Inflammatory macrophage treated with lipopolysaccharide for 4 hours (primary cell): Measurements from ENCODE around the gene MTX1.
"Not testable (repeated sequence)": the region's sequence is repeated elsewhere in the genome, so short reads cannot be mapped to it uniquely, and the experiment has no call there.

ENCODE experiments used
- DNase-seq: peaks from one replicate; pipeline ENCODE4 v3.0.0-alpha.2; 2020

The MTX1 gene, protein sequence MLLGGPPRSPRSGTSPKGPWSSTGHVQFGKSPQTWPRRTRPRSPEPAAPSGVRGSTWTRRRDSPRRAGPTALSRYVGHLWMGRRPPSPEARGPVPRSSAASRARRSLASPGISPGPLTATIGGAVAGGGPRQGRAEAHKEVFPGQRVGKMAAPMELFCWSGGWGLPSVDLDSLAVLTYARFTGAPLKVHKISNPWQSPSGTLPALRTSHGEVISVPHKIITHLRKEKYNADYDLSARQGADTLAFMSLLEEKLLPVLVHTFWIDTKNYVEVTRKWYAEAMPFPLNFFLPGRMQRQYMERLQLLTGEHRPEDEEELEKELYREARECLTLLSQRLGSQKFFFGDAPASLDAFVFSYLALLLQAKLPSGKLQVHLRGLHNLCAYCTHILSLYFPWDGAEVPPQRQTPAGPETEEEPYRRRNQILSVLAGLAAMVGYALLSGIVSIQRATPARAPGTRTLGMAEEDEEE

DNA sequence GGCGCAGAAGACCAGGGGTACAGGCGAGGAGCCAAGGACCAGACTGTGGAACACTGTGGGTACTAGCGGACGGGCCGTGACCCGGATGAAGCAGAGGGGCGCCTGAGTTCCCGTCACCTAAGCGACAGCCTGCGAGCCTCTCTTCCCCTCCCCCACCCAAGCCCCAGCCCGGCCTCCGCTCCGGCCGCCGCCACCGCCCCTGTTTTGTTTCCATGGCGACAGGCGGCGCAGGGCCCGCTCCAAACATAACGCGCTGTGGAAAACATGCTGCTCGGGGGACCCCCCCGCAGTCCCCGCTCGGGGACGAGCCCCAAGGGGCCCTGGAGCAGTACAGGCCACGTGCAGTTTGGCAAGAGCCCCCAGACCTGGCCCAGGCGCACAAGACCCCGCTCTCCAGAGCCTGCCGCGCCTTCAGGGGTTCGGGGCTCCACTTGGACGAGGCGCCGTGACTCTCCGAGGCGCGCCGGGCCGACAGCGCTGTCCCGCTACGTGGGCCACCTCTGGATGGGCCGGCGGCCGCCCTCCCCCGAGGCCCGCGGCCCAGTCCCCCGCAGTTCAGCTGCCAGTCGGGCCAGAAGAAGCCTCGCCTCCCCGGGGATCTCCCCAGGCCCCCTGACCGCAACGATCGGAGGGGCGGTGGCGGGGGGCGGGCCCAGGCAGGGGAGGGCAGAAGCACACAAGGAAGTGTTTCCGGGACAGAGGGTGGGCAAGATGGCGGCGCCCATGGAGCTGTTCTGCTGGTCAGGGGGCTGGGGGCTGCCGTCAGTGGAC is at the start of gene MTX1:
MTX1 (plus strand) TSS at position 155 of the 771 bp plus-strand sequence; CDS start at position 265, 110 bp downstream.
- DNase-seq = peak; percentile 78

DNA sequence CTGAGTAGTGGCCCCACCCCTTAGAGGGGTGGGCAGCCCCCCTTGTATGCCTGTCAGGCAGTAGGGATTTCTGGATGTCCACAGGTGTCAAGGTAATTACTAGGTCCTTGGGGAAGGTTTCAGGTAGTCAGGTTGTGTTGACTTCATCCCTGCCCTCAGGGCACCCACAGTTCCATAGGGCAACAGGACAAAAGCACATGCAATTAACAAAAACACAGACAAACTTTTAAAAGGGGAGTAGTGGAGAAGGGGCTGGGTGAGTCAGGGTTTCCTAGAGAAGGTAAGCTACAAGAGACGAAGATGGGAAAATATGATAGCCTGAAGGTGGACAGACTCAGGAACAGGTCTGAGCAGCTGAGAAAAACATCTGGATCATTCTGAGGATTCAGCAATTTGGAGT is 49.5 kb upstream of the MTX1 start:
- no peak for DNase-seq

DNA sequence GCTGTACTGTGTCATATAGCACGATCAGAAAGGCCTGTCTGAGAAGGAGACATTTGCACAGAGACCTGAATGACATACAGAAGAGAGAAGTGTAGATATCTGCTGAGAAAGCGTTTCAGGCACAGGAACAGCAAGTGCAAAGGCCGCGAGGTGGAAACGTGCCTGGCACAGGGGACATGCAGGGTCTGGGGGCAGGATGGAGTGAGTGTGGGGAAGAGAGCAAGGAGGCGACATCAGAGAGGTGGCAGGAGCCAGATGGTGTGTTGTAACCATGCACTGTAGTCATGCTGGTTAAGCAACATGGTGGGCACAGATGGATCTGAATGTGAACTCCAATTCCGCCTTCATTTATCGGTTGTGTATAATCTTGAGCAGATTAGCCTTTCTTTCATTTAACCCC is 48.4 kb upstream of the MTX1 start:
- DNase-seq = no peak

DNA sequence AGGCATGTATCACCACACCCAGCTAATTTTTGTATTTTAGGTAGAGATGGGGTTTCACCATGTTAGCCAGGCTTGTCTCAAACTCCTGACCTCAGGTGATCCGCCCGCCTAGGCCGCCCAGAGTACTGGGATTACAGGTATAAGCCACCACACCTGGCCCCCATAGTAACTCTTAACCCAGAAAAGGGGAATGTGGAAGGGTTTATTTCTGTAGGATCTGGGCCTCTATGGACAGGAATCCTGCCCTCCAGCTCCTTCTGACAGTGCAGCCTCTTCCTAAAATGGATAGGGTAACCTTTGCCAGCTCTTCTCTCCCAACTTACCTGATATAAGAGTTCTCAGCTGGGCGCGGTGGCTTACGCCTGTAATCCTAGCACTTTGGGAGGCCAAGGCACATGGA is 45.9 kb upstream of the MTX1 start:
- DNase-seq = not testable (repeated sequence)

DNA sequence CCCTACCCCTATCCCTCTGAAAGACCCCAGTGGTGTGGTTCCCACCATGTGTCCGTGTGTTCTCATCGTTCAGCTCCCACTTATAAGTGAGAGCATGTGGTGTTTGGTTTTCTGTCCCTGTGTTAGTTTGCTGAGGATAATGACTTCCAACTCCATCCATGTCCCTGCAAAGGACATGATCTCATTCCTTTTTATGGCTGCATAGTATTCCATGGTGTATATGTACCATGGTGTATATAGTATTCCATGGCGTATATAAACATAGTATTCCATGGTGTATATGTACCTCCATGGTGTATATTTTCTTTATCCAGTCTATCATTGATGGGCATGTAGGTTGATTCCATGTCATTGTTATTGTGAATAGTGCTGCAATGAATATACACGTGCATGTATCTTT is 44.7 kb upstream of the MTX1 start:
- DNase-seq = not testable (repeated sequence)

DNA sequence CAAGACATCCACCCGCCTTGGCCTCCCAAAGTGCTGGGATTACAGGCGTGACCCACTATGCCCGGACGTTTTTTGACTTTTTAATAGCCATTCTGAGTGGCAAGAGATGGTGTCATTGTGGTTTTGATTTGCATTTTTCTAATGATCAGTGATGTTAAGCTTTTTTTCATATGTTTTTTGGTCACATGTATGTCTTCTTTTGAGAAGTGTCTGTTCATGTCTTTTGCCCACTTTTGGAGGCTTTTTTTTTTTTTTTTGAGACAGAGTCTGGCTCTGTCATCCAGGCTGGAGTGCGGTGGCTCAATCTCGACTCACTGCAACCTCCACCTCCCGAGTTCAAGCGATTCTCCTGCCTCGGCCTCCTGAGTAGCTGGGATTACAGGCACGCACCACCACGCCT is 43.9 kb upstream of the MTX1 start:
- DNase-seq = not testable (repeated sequence)

DNA sequence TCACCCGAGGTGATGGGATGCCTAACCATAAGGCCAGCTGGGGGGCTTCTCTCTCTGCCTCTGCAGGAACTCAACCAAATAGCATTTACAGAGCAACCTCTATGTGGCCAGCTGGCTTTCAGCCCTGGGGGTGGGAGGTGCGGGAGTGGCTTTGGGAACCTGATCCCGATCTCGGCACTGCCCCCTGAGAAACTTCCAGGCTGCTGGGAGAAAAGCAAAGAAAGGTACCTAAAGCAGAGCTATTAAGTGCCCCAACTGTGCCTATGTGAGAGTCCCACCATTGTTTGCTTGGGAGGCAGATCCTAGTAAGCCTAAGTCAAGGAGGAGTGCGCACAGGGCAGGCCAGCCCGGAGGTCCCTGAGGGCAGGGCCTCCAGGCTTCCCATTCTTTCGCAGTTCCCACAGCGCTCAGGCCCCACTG is 42.4 kb upstream of the MTX1 start:
- no peak for DNase-seq

DNA sequence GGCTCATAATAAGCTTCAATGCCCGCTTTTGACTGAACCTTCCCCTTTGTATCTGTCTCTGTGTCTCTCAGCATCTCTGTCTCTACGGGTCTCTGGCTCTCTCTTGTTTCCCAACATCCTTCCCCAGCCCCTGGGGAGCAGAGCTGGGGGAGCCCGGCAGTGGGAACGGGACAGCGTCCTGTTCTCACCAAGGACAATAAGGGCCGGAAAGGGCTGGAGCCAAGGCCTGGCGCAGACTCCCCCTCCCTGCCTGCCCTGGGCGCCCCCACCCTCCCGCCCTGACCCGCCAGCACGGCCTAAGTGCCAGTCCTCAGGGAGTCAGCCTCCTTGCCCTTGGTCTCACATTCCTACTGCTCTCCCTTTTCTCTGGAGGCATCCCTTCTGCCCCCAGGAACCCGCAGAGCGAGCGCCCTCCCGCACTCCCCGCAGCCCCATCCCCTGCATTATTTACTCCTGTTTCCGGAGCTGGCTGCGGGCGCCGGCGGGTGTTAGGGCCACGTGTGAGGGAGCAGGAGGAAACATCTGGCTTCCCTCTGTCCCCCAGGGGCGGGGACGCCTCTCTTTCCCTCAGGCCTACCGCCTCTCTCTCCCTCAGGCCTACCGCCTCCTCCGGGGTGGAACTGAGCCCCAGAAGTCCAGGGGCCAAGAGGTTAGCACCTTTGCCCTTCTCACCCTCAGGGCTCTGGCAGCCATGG is 41.9 kb upstream of the MTX1 start:
- DNase-seq = no peak

DNA sequence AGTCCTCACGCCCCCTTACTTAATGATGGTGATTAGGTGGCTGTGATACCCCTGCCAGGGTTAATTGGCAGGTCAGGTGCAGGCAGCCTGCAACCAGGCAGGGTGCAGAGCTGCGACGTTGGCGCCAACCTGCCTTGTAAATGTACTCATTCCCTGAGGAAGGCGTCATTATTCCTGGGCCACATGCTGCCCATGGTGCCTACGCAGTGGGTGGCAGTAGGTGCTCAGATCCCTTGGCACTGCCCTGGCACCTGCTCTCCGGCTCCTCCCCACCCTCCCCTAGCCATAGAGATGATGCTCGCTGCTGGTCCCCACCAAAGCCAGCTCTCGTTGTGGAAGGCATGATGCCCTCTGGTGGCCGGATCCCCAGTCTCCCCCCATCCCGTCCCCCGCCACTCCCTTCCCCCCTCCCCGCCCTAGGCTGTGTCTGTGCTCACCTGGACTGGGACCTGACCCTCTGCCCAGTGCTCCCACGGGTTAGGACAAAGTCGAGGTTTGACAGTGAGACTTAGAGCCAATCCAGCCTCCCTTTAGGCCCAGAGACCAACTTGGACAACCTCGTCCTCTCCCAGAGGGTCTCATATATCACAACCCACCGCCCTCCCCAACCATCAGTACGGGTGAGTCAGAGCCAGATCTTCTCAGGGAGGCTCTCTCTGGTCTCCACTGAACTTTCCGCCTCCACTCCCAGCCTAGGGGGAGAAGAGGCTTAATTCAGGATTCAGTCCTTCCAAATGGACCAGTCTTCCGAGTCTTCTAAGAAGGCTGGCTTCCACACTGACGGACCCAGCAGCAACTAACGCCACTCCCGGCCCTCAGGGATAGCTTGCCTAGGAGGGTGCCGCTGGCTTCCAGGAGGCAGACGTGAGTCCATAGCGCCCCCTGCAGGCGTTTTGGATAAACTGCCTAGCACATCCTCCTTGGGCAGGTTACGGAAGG is 41.1 kb upstream of the MTX1 start:
- peak; percentile 87 for DNase-seq

DNA sequence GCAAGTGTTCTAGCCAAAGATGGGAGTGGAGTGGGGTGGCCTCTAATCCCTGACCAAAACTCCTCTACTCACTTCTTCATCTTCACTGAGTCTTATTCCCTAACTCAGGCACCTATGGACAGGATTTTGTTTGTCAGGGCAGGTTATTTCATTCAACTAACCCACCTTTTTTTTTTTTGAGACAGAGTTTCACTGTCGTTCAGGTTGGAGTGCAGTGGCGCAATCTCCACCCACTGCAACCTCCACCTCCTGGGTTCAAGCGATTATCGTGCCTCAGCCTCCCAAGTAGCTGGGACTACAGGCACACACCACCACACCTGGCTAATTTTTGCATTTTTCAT is 40.4 kb upstream of the MTX1 start:
- not testable (repeated sequence) for DNase-seq

DNA sequence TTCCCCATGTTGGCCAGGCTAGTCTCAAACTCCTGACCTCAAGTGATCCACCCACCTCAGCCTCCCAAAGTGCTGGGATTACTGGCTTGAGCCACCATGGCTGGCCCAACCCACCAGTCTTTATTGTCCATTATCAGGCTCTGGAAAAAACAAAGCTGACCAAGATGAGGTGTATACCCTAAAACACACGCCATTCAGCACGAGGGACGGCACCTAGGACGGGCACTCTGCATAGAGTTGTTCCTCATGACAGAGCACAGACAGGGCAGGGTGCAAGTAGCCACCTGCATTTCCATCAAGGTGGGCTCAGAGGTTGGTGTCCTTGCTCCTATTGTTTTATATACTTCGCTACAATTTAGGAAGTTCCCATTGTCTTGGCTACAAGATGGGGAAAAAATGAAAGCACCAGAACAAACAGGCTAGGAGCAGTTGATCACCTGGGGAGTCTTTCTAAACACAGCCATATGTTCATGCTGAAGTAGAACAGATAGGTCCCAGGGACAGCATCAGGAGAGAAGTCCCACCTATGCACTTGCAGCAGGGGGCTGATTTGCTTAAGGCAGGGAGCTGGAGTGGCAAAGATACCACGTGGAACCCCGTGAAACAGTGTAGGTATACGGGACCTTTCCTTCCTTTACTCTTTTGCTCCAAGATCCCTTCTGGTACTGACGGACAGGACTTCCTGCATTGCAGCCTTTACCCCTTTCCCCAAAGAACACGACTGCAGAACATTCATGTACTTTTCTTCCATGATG is 39.9 kb upstream of the MTX1 start:
- no peak for DNase-seq

DNA sequence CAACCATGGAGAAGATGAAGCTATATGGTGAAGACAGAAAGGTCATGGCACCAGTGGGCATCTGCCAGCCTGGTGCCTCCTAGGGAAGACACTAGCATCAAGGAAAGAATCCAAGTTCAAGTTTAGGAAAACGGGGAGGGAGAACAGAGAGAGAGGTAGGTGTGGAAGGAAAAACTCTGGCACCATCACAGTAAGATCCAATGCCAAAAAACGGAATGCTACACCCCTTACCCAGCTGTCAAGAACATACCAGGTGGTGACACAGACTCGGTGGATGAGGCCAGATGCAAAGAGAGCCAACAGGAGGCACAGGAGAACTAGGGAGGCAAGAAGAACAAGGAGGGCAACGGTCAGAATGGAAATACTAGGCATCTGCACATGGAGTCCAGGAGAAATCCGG is 39.0 kb upstream of the MTX1 start:
- DNase-seq = no peak

DNA sequence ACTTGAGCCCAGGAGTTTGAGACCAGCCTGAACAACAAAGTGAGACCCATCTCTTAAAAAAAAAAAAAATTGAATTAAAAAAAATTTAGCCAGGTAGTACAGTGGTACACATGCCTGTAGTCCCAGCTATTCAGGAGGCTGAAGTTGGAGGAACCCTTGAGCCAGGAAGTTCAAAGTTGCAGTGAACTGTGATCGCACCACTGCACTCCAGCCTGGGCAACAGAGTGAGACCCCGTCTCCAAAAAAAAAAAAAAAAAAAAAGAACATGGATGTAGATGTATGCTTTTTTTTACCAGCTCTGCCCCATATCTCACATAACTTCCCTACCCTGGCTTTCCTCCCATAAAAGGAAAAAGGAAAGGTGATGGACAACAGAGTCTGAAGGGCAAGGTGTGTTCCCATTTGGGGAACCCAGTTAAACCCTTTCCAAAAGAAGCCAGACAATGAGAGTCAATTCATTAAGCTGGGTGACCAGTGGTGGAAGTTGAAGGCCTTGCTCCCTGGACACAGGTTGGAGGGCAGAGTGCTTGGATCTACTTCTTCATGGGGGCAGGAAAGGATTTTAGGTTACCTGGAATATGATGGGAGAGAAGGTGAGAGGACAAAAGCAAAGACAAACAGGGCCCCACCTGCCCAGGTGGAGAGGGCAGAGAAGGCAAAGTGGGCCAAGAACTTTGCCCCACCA is 38.3 kb upstream of the MTX1 start:
- no peak for DNase-seq

DNA sequence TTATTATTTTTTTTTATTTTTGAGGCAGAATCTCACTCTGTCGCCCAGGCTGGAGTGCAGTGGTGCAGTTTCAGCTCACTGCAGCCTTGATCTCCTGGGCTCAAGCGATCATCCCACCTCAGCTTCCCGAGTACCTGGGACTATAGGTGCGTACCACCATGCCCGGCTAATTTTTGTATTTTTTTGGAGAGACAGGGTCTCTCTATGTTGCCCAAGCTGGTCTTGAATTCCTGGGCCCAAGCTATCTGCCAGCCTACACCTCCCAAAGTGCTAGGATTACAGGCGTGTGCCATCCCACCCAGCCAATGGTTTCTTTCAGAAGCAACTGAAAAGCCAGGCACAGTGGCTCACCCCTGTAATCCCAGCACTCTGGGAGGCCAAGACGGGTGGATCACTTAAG is 37.7 kb upstream of the MTX1 start:
- DNase-seq = no peak

DNA sequence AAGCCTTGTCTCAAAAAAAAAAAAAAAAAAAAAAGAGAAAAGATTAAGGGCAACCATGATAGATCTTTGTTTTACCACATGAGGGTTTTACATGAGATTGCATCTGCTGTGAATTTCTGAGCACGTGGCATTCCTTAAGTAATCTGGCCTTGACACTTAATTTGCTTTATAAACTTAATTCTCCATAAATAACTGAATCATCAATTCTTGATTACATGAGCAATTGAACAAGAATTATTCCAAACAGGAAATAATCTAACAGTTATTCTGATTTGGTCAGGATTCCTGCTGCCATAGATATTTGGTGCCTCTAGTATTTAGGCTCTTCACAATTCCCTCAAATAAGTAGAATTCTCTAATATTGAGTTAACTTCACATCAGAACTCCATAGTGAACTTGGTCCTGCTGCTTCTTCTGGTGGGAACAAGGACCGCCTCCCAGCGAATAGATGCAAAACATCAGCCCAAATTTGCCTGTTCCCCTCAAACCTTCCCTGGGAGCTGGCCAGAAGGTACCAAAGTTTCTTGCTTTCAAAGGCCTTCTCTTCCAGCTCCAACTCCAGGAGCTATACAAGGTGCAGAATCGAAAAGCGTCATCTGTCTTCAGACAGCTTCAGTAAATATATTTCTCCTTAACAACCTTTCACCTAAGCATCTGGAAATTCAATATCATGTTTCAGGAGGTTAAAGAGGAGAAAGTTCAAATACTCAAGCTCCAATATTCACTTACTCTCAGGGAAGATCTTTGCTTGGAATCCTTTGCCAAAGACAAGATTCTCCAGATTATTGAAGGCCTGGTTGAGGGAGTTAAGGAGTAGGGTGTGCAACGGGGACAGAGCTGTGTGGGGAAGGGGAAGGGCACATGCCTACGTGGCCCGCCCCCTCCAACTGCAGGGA is 36.4 kb upstream of the MTX1 start:
- no peak for DNase-seq

DNA sequence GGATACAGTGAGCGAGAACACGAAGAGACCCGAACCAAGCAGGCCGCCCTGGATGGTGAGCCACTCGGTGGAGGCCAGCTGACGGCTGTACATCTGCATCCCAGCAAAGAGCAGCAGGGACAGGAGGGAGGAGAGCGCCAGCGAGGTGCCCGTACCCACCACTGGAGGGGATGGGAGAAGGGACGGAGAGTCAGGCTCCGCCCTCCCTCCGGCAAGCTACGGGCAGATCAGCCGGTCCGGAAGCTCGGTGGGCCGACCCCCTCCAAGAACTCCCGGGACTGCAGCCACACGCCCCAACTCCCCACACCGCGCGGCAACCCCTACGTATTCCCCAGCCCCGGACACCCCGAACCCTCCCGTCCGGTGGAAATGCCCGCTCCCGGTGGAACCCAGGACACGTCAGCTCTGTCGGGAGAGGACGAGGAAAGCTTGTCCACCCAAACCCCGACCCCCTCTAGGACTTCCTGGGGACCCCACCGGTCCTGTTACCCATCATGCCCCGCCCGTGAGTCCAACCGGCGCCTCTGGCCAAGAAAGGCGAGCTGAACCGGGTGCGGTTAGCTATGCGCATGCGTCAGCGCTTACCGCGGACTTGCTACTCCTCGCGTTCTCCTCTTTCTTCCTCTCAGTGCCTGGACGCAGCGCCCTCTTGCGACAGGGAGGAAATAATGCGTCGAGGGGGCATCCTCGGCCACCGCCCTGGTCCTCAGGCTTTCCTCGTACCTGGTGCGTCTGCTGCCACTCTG is 35.6 kb upstream of the MTX1 start, which contains the start of gene KRTCAP2:
KRTCAP2 (minus strand) TSS at position 573 of the 746 bp plus-strand sequence; CDS start at position 493, 80 bp downstream.
- peak; percentile 96 for DNase-seq

DNA sequence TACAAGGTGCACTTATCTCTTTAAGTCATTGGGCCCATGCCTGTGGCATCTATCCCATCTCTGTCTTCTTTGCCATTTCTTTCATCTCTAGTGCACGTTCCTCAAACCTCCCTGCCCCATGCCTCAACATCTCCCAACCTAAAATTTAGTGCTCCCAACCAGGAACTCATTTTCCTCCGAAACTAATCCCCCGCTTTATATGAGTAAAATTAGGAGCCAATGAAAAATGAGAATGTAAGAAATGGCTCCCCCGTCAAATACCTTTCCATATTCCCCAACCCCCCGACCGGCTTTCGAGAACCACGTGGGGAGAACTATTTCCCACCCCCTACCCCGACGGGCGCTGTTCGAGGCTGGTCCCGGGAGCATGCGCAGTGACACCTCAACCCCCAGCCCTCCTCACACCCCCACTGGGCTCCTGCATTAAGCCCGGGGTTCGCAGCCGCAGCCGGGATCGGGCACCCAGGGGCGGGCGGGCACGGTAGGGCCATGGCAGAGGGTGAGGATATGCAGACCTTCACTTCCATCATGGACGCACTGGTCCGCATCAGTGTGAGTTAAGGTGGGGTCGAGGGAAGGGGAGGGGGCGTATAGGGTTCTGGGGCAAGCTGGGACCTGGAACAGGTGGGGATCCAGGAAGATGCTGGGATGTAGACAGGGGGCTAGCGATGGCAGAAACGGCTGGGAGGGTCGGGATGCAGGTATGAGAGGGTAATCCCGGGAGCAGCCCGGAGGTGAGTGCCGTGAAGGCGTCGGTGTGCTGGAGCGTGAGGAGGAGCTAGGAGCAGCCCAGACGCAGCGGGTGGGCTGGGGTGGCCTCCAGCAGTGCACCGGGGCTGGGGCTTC is 34.8 kb upstream of the MTX1 start, which contains the start of gene TRIM46:
TRIM46 (plus strand) TSS at position 372 of the 846 bp plus-strand sequence; CDS start at position 490, 118 bp downstream.
- no peak for DNase-seq
